GM23248 (cell line): ENCODE data around the gene EPG5. TPM values are rescaled to one million over a fixed set of nuclear protein-coding genes. Genes with fewer than 3 reads are reported as not detected.
"Not testable (repeated sequence)": the region's sequence is repeated elsewhere in the genome, so short reads cannot be mapped to it uniquely, and the experiment has no call there.

ENCODE experiments used
- DNase-seq: peaks from one replicate; pipeline ENCODE4 v3.0.0-alpha.2; 2015
- H2AFZ ChIP-seq: fragments of 200-600 bp; sonication (generic); 2 replicates; pipeline ENCODE4 v1.6.1; 2016; ENCODE audit warnings: antibody characterized with exemption
- H3F3A ChIP-seq: fragments of 200-600 bp; sonication (generic); 2 replicates; pipeline ENCODE4 v1.6.1; 2016; ENCODE audit warnings: mild to moderate bottlenecking, antibody characterized with exemption, mixed run types; ENCODE audit not compliant: insufficient read depth
- H3K27ac ChIP-seq: fragments of 200-600 bp; sonication (generic); 2 replicates; pipeline ENCODE4 v1.5.1; 2016; ENCODE audit warnings: mild to moderate bottlenecking
- H3K27me3 ChIP-seq: fragments of 200-600 bp; sonication (generic); replicated peaks from 2 replicates; pipeline ENCODE4 v1.6.1; 2016; ENCODE audit warnings: mild to moderate bottlenecking; ENCODE audit not compliant: insufficient read depth
- H3K36me3 ChIP-seq: fragments of 200-600 bp; sonication (generic); 2 replicates; pipeline ENCODE4 v1.6.1; 2016; ENCODE audit warnings: low read depth, mild to moderate bottlenecking
- H3K4me1 ChIP-seq: fragments of 200-600 bp; sonication (generic); 2 replicates; pipeline ENCODE4 v1.6.1; 2016; ENCODE audit warnings: mild to moderate bottlenecking; ENCODE audit not compliant: insufficient read depth
- H3K4me2 ChIP-seq: fragments of 200-600 bp; sonication (generic); one replicate; pipeline ENCODE4 v1.6.1; 2016; ENCODE audit warnings: mild to moderate bottlenecking; ENCODE audit not compliant: unreplicated experiment
- H3K4me3 ChIP-seq: fragments of 200-600 bp; sonication (generic); 2 replicates; pipeline ENCODE4 v1.5.1; 2016; ENCODE audit warnings: mild to moderate bottlenecking
- H3K79me2 ChIP-seq: fragments of 200-600 bp; sonication (generic); 2 replicates; pipeline ENCODE4 v1.6.1; 2016; ENCODE audit warnings: mild to moderate bottlenecking; ENCODE audit not compliant: insufficient read depth
- H3K9ac ChIP-seq: fragments of 200-600 bp; sonication (generic); 2 replicates; pipeline ENCODE4 v1.6.1; 2016; ENCODE audit warnings: mild to moderate bottlenecking
- H3K9me2 ChIP-seq: fragments of 200-600 bp; sonication (generic); 2 replicates; pipeline ENCODE4 v1.6.1; 2016; ENCODE audit warnings: mixed run types, mild to moderate bottlenecking, moderate library complexity; ENCODE audit not compliant: insufficient read depth
- H3K9me3 ChIP-seq: fragments of 200-600 bp; sonication (generic); one replicate; pipeline ENCODE4 v1.6.1; 2017; ENCODE audit warnings: low read depth
- H4K20me1 ChIP-seq: fragments of 200-600 bp; sonication (generic); 2 replicates; pipeline ENCODE4 v1.6.0; 2016; ENCODE audit not compliant: insufficient read depth
- EZH2 ChIP-seq: fragments of 200-600 bp; sonication (generic); IDR thresholded peaks from 2 replicates; pipeline ENCODE4 v1.6.1; 2018; ENCODE audit warnings: antibody characterized with exemption, mild to moderate bottlenecking; ENCODE audit not compliant: insufficient read depth, poor library complexity, severe bottlenecking
- EZH2phosphoT487 ChIP-seq: fragments of 200-600 bp; sonication (generic); IDR thresholded peaks from 2 replicates; pipeline ENCODE4 v1.6.1; 2018; ENCODE audit warnings: antibody characterized with exemption, moderate library complexity, mild to moderate bottlenecking, low read depth; ENCODE audit not compliant: insufficient read depth
- WGBS, 2 experiments: methylation state at CpG; one replicate each; pipeline ENCODE4 v1.1.6; 2015 to 2017; ENCODE audit warnings: low lambda C conversion rate in 2 of 2, low coverage in 1 of 2; ENCODE audit errors: missing lambda C conversion rate in 2 of 2; 5-methylcytosine and 5-hydroxymethylcytosine counted together
- in situ Hi-C: fragments of 300-500 bp; cut with MboI; formaldehyde crosslinking; loops from 2 replicates; pipeline ENCODE4 v1.15.0; 2020
- polyA plus RNA-seq: library from polyadenylated mRNA; unstranded; fragments of >200 nt; fragmentation: Nextera tagmentation; extraction: Ambion mirVana; gene quantifications from 2 replicates; pipeline ENCODE4 v1.2.1, GENCODE V29; 2016
- total RNA-seq: library from RNA; depleted of rRNA; stranded (reverse); fragments of >200 nt; shearing (Covaris generic); gene quantifications from 2 replicates; pipeline ENCODE4 v1.2.3, GENCODE V29; 2014

Gene EPG5
- total and polyA plus RNA-seq, 2 experiments from 2014 or later: 22.0 to 77.7 TPM

DNA sequence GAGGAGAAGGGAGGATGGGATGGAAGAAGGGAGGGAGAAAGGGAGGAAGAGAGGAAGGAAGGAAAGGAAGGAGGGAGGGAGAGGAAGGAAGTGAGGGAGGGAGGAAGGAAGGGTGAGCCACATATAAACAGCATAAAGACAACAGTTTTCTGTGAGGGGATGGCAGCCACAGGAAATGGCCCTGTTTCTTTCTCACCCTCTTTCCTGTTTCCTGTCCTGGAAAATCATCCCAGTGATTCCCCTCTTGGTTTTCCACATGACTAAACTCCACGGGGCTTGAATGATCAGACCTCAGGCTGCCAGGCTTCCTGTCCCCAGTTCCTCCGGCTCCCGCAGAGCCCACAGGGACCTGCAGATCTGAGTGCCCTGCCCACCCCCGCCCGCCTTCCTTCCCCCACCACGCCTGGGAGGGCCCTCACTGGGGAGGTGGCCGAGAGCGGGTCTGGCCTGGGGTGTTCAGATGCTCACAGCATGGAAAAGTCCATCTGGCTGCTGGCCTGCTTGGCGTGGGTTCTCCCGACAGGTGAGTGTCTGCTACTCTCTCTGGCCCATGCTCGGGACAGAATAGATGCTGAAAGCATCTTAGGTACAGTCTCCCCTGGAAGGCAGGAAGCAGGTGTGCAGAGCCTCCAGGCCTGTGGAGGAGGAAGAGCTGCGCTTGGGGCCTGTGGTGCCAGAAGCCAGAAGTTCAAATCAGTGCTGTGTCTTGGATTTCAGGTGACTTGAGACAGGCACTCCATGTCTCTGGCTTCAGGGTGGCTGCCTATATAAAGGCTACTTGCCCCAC, 141.7 kb downstream of the EPG5 start, which contains the start of gene SIGLEC15:
TSS of gene SIGLEC15 (plus strand) at position 418 of the 787 bp plus-strand sequence. CDS start at position 472, 54 bp downstream.
- no peak within 1 kb of the TSS for H3K4me3 ChIP-seq
- H3K79me2 ChIP-seq: no peaks in the 10 kb centered on the region
- TF ChIP-seq EZH2phosphoT487: no peak
- no peak for TF ChIP-seq EZH2
- H3K4me2 ChIP-seq: no peak within 1 kb of the TSS
- H3K27me3 ChIP-seq: no peaks in the 10 kb centered on the region
- no peaks in the 10 kb centered on the region for H3K9me2 ChIP-seq
- H3K36me3 ChIP-seq: no peaks in the 10 kb centered on the region
- H2AFZ ChIP-seq: no peak within 1 kb of the TSS
- H3K9ac ChIP-seq: no peak within 1 kb of the TSS
- WGBS, 2 experiments: 81 to 90% methylated on average over 10 to 12 of the region's 12 CpGs
- no peaks in the 10 kb centered on the region for H4K20me1 ChIP-seq
- H3K9me3 ChIP-seq: no peaks in the 10 kb centered on the region
- in situ Hi-C loops: no loop called here
- no peak for DNase-seq
- H3F3A ChIP-seq: peaks cover 5% of the 10 kb centered on the region
- H3K27ac ChIP-seq: no peak within 1 kb of the TSS
- peaks cover 18% of the 10 kb centered on the region for H3K4me1 ChIP-seq

DNA sequence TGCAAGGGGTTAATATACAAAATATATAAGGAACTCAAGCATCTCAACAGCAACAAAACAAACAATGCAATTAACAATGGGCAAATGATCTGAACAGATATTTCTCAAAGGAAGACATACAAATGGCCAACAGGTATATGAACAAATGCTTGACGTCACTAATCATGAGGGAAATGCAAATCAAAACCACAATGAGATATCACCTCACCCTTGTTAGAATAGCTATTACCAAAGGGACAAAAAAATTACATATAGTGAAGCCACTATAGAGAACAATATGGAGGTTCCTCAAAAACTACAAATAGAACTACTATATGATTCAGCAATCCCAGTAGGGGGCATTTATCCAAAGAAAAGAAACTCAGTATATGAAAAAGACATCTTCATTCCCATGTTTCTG, 145.4 kb downstream of the EPG5 start:
- Histone ChIP-seq H3K79me2 (no peaks in the 10 kb centered on the region), H3K9me3 (peaks cover 5% of the 10 kb centered on the region), H2AFZ (no peak overlapping the region), H3K27me3 (no peaks in the 10 kb centered on the region), H3K36me3 (no peaks in the 10 kb centered on the region), H3K27ac (no peak overlapping the region), H3K4me2 (no peak overlapping the region), H3K4me3 (no peak overlapping the region), H3F3A (no peaks in the 10 kb centered on the region), H3K9me2 (no peaks in the 10 kb centered on the region), H3K9ac (no peak overlapping the region), H4K20me1 (no peaks in the 10 kb centered on the region), H3K4me1 (peaks cover 10% of the 10 kb centered on the region)
- in situ Hi-C loops: no loop called here
- no peak for DNase-seq
- 94 to 100% methylated on average over 1 of the region's 1 CpG for WGBS, 2 experiments
- TF ChIP-seq EZH2phosphoT487 (no peak), EZH2 (no peak)

DNA sequence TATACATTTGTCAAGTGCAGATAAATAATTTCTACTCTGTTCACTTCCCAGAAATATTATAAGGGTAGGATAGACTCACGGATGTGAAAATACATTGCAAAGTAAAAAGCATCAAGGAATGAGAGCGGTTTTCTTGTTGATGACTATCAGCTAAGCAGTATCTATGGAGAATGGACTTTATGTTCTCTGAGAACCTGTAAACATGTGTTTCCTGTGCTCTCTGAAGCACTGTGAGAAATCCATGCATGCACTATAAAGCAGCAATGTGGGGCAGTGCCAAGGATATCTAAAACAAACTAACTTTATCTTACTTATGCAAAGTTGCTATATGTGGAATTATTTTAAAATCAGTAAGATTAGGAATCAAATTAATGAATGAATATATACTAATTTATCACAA, 146.1 kb downstream of the EPG5 start:
- TF ChIP-seq EZH2phosphoT487 (no peak), EZH2 (no peak)
- 99 to 100% methylated on average over 2 of the region's 2 CpGs for WGBS, 2 experiments
- Histone ChIP-seq H3K27me3 (no peaks in the 10 kb centered on the region), H3K79me2 (no peaks in the 10 kb centered on the region), H2AFZ (no peak overlapping the region), H3K9me3 (peaks cover 5% of the 10 kb centered on the region), H3K36me3 (no peaks in the 10 kb centered on the region), H3K4me3 (no peak overlapping the region), H3K9ac (no peak overlapping the region), H3K27ac (no peak overlapping the region), H4K20me1 (no peaks in the 10 kb centered on the region), H3K4me2 (no peak overlapping the region), H3K4me1 (peaks cover 10% of the 10 kb centered on the region), H3K9me2 (no peaks in the 10 kb centered on the region), H3F3A (no peaks in the 10 kb centered on the region)
- in situ Hi-C loops: no loop called here
- no peak for DNase-seq

DNA sequence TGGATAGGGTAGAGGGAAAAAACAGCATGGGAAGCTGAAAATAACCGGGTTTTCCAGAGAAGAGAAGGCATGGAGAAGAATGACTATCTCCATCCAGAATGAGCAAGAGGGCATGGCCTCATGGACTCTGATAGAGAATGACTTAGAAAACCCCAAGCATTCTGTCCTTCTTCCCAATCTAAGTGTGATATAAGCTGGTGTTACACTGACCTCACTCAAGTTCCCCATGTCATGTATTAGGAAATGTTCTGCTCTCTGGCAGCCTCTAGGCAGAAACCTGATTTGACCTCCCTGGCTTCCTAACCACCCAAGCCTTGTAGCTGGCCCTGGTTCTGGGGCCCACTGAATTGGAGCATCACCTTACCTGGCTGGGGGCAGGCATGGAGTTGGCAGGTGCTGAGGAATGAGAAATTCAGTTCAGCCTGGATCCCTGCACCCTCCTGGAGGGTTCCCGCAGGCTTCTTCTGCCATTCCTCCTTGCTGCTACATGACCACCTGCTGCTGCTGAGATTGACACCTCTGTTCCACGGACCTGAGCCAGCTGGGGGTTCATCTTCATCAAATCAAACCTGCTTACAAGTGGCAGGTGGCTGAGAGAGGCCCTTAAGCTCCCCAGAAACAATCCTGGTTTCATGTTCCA, 146.9 kb downstream of the EPG5 start:
- H3K9me3 ChIP-seq: peaks cover 5% of the 10 kb centered on the region
- 66 to 69% methylated on average over 3 of the region's 3 CpGs for WGBS, 2 experiments
- TF ChIP-seq EZH2 (no peak), EZH2phosphoT487 (no peak)
- H2AFZ ChIP-seq: no peak overlapping the region
- H3K36me3 ChIP-seq: no peaks in the 10 kb centered on the region
- no peaks in the 10 kb centered on the region for H3F3A ChIP-seq
- H3K27ac ChIP-seq: no peak overlapping the region
- no peaks in the 10 kb centered on the region for H3K79me2 ChIP-seq
- H3K9me2 ChIP-seq: no peaks in the 10 kb centered on the region
- H3K27me3 ChIP-seq: no peaks in the 10 kb centered on the region
- no peak overlapping the region for H3K4me3 ChIP-seq
- H3K9ac ChIP-seq: no peak overlapping the region
- no peaks in the 10 kb centered on the region for H4K20me1 ChIP-seq
- in situ Hi-C loops: no loop called here
- no peak for DNase-seq
- H3K4me2 ChIP-seq: no peak overlapping the region
- H3K4me1 ChIP-seq: peaks cover 10% of the 10 kb centered on the region

DNA sequence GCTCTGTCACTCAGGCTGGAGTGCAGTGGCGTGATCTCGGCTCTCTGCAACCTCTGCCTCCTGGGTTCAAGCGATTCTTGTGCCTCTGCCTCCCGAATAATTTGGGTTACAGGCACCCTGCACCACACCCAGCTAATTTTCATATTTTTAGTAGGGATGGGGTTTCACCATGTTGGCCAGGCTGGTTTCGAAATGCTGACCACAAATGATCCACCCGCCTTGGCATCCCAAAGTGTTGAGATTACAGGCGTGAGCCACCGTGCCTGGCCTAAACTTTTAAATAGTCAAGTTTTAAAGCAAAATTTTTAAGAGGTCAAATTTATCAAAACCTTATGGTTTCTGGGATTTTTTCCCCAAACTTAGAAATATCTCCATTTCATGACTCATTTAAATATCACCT, 148.4 kb downstream of the EPG5 start:
- H3K4me1 ChIP-seq, H3K9me2 ChIP-seq, H2AFZ ChIP-seq, H3K36me3 ChIP-seq, in situ Hi-C loops, H3F3A ChIP-seq, H4K20me1 ChIP-seq, H3K9me3 ChIP-seq, H3K4me3 ChIP-seq, H3K79me2 ChIP-seq, H3K9ac ChIP-seq, H3K27me3 ChIP-seq: not testable (repeated sequence)
- Histone ChIP-seq H3K4me2 (peak overlapping the region; percentile 0), H3K27ac (peak overlapping the region; percentile 30)
- 72 to 73% methylated on average over 8 of the region's 8 CpGs for WGBS, 2 experiments
- peak; percentile 62 for DNase-seq
